ENCODE measurements around the gene TADA2B. TPM values are rescaled to one million over a fixed set of nuclear protein-coding genes. Genes with fewer than 3 reads are reported as not detected.

Gene TADA2B
- total and polyA plus RNA-seq, 9 of the 15 experiments (the other 6 are each of a cell fraction or from before 2014, with no cell fraction given) = 0.55 to 12.2 (median 7.5) TPM

DNA sequence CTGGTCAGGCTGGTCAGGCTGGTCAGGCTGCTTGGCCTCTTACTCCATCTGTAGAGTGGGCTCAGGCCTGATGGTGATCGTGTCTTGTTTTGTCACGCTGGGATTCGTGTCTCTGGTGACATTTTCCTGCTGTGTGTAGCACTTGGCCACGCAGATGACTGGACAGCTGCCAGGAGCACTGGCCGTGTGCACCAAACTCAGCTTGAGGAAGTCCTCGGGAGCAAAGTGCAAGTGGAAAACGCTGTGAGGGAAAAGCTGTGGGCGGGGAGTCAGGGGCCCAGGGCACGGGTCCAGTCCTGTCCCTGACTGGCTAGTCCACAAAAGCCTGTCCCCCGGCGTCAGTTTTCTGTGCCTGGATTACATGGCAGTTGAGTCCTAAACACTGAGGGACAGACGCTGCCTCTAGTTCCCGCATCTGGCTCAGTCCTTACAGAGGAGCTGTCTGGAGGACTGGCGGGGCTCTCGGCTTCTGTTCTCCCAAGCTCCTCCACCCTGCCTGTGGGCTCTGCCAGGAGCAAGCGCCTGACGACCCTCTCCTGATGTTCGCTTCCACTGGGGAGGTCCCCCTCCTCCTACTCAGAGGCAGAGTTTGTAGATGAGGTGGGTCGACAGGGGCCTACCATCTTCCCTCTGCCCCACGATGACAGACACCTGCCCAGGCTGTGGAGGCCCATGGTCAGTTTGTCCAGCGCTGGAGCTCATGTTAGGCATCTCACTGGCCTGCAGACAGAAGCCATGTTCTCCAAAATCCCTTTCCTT, 60.6 kb downstream of the TADA2B start:
- POLR2A ChIA-PET = interaction anchor here (0.5 to 1.4 kb wide), 4 partner anchors 9 to 31 kb away, joined by 3 to 4 read pairs (median 4); no protein-coding TSS in a partner anchor
- no TSS peak for BruUV-seq (replicated peaks)

More for the DNA sequence above, 60.6 kb downstream of the TADA2B start:
- DNase-seq (ENCODE audit: extremely low read depth in 1 of 4, low spot score in 3 of 4) (no peak), FAIRE-seq (no peak), ATAC-seq (no peak)
- CTCF ChIA-PET (ENCODE audit: low intra/inter-chr PET ratio) = no interaction called here
- Histone ChIP-seq H3K4me2 (ENCODE audit: insufficient read depth, low read length) (peak overlapping the region; percentile 82), H3K36me3 (ENCODE audit: control insufficient read depth, insufficient read depth, low read length) (no peaks in the 10 kb centered on the region), H3K27ac (ENCODE audit: extremely low read depth, low read depth, low read length) (no peak overlapping the region), H4K20me1 (replicated peaks; ENCODE audit: control insufficient read depth, insufficient read depth, low read length) (peaks cover 6% of the 10 kb centered on the region), H3K9ac (ENCODE audit: insufficient read depth in 1 of 2, low read depth in 2 of 2, low read length in 2 of 2) (peak overlapping the region in 1 of 2 experiments; percentile 75; a peak in 3 of 4 replicates), H3K9me1 (ENCODE audit: control insufficient read depth, insufficient read depth, low read length) (peaks cover 3% of the 10 kb centered on the region), H3K9me3 (replicated peaks; ENCODE audit: control insufficient read depth, insufficient read depth, low read depth, low read length) (no peaks in the 10 kb centered on the region), H3K4me3 (peak overlapping the region; percentile 56), H3K27me3 (ENCODE audit: control insufficient read depth in 2 of 2, insufficient read depth in 2 of 2, low read length in 2 of 2) (peaks cover 18 to 41% of the 10 kb centered on the region in 2 experiments), H3K79me2 (ENCODE audit: control insufficient read depth, insufficient read depth, low read length) (no peaks in the 10 kb centered on the region), H2AFZ (ENCODE audit: low read depth, low read length) (peak overlapping the region; percentile 78), H3K4me1 (replicated peaks in 1 of 2; ENCODE audit: control insufficient read depth in 2 of 2, insufficient read depth in 2 of 2, low read length in 2 of 2) (peaks cover 17 to 30% of the 10 kb centered on the region in 2 experiments)
- in situ Hi-C loops (cut with MboI) = no loop called here
- intact Hi-C loops (cut with micrococcal nuclease) = no loop called here
- peak; percentile 80; the same call in 1 of the 2 replicates for TF ChIP-seq SMARCA5 (IDR thresholded peaks at IDR 0.05)
- no peak for TF ChIP-seq FOXA3 (CRISPR knock-in tag; conservative IDR thresholded peaks at IDR 0.05 in 1 of 2, IDR thresholded peaks at IDR 0.05 in 1 of 2)
- TF ChIP-seq MYBL2 (IDR thresholded peaks at IDR 0.05; ENCODE audit: low read depth) = no peak
- TF ChIP-seq MYBL2 (CRISPR knock-in tag; IDR thresholded peaks at IDR 0.05; ENCODE audit: borderline replicate concordance) = no peak
- peak; percentile 69 for TF ChIP-seq NFIC (IDR thresholded peaks at IDR 0.05)
- TF ChIP-seq POLR3G (IDR thresholded peaks at IDR 0.05; ENCODE audit: extremely low read depth, insufficient read length, insufficient replicate concordance) = no peak
- TF ChIP-seq KLF16 (IDR thresholded peaks at IDR 0.05) = no peak
- TF ChIP-seq NR1H2 (CRISPR knock-in tag; IDR thresholded peaks at IDR 0.05) = no peak
- no peak for TF ChIP-seq PML (IDR thresholded peaks at IDR 0.05; ENCODE audit: low read length)
- TF ChIP-seq, protein P1, sequence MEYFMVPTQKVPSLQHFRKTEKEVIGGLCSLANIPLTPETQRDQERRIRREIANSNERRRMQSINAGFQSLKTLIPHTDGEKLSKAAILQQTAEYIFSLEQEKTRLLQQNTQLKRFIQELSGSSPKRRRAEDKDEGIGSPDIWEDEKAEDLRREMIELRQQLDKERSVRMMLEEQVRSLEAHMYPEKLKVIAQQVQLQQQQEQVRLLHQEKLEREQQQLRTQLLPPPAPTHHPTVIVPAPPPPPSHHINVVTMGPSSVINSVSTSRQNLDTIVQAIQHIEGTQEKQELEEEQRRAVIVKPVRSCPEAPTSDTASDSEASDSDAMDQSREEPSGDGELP (CRISPR knock-in tag; IDR thresholded peaks at IDR 0.05; ENCODE audit: borderline replicate concordance) = peak; percentile 3; the same call in 1 of the 2 replicates
- peak; percentile 45; the same call in 1 of the 2 replicates for TF ChIP-seq CTBP1 (IDR thresholded peaks at IDR 0.05; ENCODE audit: borderline replicate concordance)
- 0 out of 2 replicates have a peak, but pooled peaks have one; percentile 18 for TF ChIP-seq XRCC5 (IDR thresholded peaks at IDR 0.05; ENCODE audit: low read depth, low read length)
- TF ChIP-seq L3MBTL2 (IDR thresholded peaks at IDR 0.05) = 0 out of 2 replicates have a peak, but pooled peaks have one; percentile 6
- WGBS (ENCODE audit: insufficient coverage, low coverage, missing lambda C conversion rate) = 12% methylated on average over 21 of the region's 21 CpGs

Measured in K562 (cell line).